SU-DHL-6 (cell line): ENCODE measurements around the gene ANKS1B.

Source experiments
- H2AFZ ChIP-seq: fragments of 200-600 bp; sonication (generic); 2 replicates; pipeline ENCODE4 v1.6.1; 2014; ENCODE audit warnings: low read depth, mild to moderate bottlenecking, moderate library complexity, mixed read lengths, antibody characterized with exemption, low read length; ENCODE audit not compliant: severe bottlenecking
- H3F3A ChIP-seq: fragments of 200-600 bp; shearing (Covaris generic); 2 replicates; pipeline ENCODE4 v1.6.0; 2016; ENCODE audit warnings: antibody characterized with exemption, mild to moderate bottlenecking; ENCODE audit not compliant: insufficient read depth
- H3K27ac ChIP-seq: fragments of 200-600 bp; sonication (generic); 2 replicates; pipeline ENCODE4 v1.5.1; 2016; ENCODE audit warnings: low read depth, mild to moderate bottlenecking, low read length, moderate library complexity, mixed read lengths
- H3K27me3 ChIP-seq: fragments of 200-600 bp; sonication (generic), shearing (Covaris generic); 2 replicates; pipeline ENCODE4 v1.6.0; 2014; ENCODE audit warnings: mild to moderate bottlenecking, low read length
- H3K36me3 ChIP-seq: fragments of 200-600 bp; sonication (generic); 2 replicates; pipeline ENCODE4 v1.6.1; 2014; ENCODE audit warnings: mild to moderate bottlenecking, low read length, mixed read lengths
- H3K4me2 ChIP-seq: fragments of 300-600, 200-600 bp; shearing (Covaris generic), sonication (generic); 2 replicates; pipeline ENCODE4 v1.6.0; 2014; ENCODE audit warnings: low read length, low read depth, mild to moderate bottlenecking; ENCODE audit not compliant: poor library complexity, severe bottlenecking
- H3K4me3 ChIP-seq: fragments of 200-600 bp; sonication (generic); 2 replicates; pipeline ENCODE4 v1.5.1; 2014; ENCODE audit warnings: antibody characterized with exemption, low read length, mild to moderate bottlenecking, mixed read lengths; ENCODE audit not compliant: insufficient read depth, poor library complexity, severe bottlenecking
- H3K79me2 ChIP-seq: fragments of 200-600 bp; sonication (generic); 2 replicates; pipeline ENCODE4 v1.6.1; 2014; ENCODE audit warnings: mild to moderate bottlenecking, low read length, moderate library complexity; ENCODE audit not compliant: insufficient read depth
- H3K9ac ChIP-seq: fragments of 200-600 bp; sonication (generic); 2 replicates; pipeline ENCODE4 v1.7.0; 2014; ENCODE audit warnings: mild to moderate bottlenecking, low read length
- H3K9me2 ChIP-seq: fragments of 200-600 bp; sonication (generic); replicated peaks from 2 replicates; pipeline ENCODE4 v1.6.1; 2014; ENCODE audit warnings: low read length; ENCODE audit not compliant: insufficient read depth
- H3K9me3 ChIP-seq: fragments of 200-600 bp; sonication (generic); 2 replicates; pipeline ENCODE4 v1.6.1; 2014; ENCODE audit warnings: low read length, mixed read lengths; ENCODE audit not compliant: insufficient read depth
- H4K20me1 ChIP-seq: fragments of 200-600 bp; sonication (generic); 2 replicates; pipeline ENCODE4 v1.6.1; 2014; ENCODE audit warnings: low read depth, mild to moderate bottlenecking, antibody characterized with exemption, low read length, moderate library complexity, mixed read lengths
- CTCF ChIP-seq: fragments of 200-600 bp; sonication (generic); IDR thresholded peaks from one replicate; pipeline ENCODE4 v1.5.1; 2017; ENCODE audit warnings: antibody characterized with exemption, mild to moderate bottlenecking, low read length, moderate library complexity; ENCODE audit not compliant: insufficient read depth, poor library complexity, severe bottlenecking
- EZH2phosphoT487 ChIP-seq: fragments of 200-600 bp; sonication (generic), shearing (Covaris generic); conservative IDR thresholded peaks from 2 replicates; pipeline ENCODE4 v1.6.1; 2018; ENCODE audit warnings: mild to moderate bottlenecking, antibody characterized with exemption, low read length, moderate library complexity, mixed read lengths

ANKS1B gene

DNA sequence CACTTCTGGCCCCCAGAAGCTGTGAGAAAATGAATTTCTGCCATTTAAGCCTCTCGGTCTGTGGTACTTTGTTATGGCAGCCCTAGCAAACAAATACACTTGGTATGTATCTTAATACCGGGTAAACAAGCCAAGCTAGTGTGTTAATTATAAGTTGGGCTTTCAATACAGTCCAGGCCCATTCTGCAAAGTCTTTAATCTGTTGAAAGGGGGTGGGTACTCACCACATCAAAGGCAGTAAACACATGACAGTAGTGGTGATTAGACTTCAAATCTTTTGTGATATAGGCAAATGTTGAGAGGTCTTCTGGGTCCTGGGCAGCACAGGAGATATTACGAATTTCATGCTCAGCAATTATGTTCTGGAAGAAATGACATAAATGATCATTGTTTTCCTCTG is 1211.9 kb downstream of the ANKS1B start:
- no peaks in the 10 kb centered on the region for H4K20me1 ChIP-seq

DNA sequence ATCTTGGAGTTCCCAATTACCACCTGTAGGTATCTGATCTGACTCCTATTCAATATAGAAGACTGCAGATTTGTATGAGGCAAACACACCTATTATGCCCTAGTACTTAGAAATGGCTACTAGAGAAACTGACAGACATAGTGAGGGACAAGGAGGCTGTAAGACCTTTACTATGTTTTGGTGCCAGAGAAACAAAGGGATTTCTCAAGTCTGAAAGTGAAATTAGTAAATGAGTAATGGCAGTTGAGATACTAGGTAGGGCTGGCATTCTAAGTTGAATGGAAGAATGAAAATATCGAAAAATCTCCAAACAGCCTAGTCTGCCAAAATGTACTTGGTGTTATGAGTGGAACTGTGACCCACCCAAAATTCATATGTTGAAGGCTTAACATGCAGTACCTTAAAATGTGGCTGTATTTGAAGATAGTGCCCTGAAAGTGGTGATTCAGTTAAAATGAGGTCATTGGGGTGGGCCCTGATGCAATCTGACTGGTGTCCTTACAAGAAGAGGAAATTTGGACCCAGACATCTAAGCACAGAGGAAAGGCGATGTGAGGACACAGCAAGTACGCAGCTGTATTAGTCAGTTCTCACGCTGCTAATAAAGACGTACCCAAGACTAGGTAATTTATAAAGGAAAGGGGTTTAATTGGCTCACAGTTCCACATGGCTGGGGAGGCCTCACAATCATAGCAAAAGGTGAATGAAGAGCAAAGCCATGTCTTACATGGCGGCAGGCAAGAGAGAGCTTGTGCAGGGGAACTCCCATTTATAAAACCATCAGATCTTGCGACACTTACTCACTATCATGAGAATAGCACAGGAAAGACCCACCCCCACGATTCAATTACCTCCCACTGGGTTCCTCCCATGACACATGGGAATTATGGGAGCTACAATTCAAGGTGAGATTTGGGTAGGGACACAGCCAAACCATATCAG is 1212.7 kb downstream of the ANKS1B start:
- TF ChIP-seq CTCF, result no peak
- TF ChIP-seq EZH2phosphoT487, result no peak
- Histone ChIP-seq H3K4me2 (no peak overlapping the region), H3K27me3 (no peaks in the 10 kb centered on the region)

More for the DNA sequence above, 1211.9 kb downstream of the ANKS1B start:
- Histone ChIP-seq H3K36me3 (no peaks in the 10 kb centered on the region), H3K27me3 (no peaks in the 10 kb centered on the region), H3K4me2 (no peak overlapping the region), H2AFZ (no peak overlapping the region), H3K4me3 (no peak overlapping the region), H3K79me2 (no peaks in the 10 kb centered on the region), H3K9ac (no peak overlapping the region), H3K27ac (no peak overlapping the region), H3K9me2 (no peaks in the 10 kb centered on the region), H3K9me3 (no peaks in the 10 kb centered on the region), H3F3A (no peaks in the 10 kb centered on the region)
- TF ChIP-seq EZH2phosphoT487, result no peak
- no peak for TF ChIP-seq CTCF

DNA sequence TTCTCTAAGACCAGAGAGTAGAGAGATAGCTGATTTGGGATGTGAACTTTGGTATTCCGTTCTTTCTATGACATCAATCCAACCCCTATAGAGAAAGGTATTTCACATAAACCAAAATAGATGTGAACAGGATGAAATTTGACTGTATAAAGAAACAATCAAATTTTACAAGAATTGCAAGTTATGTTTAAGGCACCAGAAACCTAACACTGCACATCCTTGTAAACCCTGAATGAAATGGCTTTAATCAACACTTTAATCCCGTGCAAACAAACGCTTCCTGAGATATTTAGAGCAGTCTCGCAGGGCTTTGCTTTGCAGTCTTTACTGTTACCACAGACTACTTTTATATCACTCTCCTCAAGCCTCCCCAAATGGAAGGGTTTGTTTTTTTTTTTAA is 1214.5 kb downstream of the ANKS1B start:
- Histone ChIP-seq H3K36me3 (no peaks in the 10 kb centered on the region), H3K4me3 (no peak overlapping the region), H3K9ac (no peak overlapping the region), H3F3A (no peaks in the 10 kb centered on the region), H3K9me2 (no peaks in the 10 kb centered on the region), H4K20me1 (no peaks in the 10 kb centered on the region), H3K27ac (no peak overlapping the region), H2AFZ (no peak overlapping the region), H3K9me3 (no peaks in the 10 kb centered on the region), H3K79me2 (no peaks in the 10 kb centered on the region), H3K27me3 (no peaks in the 10 kb centered on the region), H3K4me2 (no peak overlapping the region)
- TF ChIP-seq CTCF, result no peak

More for the DNA sequence above, 1212.7 kb downstream of the ANKS1B start:
- Histone ChIP-seq H3K9me2 (no peaks in the 10 kb centered on the region), H3K27ac (no peak overlapping the region), H4K20me1 (no peaks in the 10 kb centered on the region), H3K4me3 (no peak overlapping the region), H3K9ac (no peak overlapping the region), H3K36me3 (no peaks in the 10 kb centered on the region), H2AFZ (no peak overlapping the region), H3K9me3 (no peaks in the 10 kb centered on the region), H3F3A (no peaks in the 10 kb centered on the region), H3K79me2 (no peaks in the 10 kb centered on the region)
